Measurements from ENCODE around the gene USP9X. TPM values are rescaled to one million over a fixed set of nuclear protein-coding genes. Genes with fewer than 3 reads are reported as not detected.

The USP9X gene
- total and polyA plus RNA-seq, 2 experiments from 2014 or later: 23.8 to 114 TPM

DNA sequence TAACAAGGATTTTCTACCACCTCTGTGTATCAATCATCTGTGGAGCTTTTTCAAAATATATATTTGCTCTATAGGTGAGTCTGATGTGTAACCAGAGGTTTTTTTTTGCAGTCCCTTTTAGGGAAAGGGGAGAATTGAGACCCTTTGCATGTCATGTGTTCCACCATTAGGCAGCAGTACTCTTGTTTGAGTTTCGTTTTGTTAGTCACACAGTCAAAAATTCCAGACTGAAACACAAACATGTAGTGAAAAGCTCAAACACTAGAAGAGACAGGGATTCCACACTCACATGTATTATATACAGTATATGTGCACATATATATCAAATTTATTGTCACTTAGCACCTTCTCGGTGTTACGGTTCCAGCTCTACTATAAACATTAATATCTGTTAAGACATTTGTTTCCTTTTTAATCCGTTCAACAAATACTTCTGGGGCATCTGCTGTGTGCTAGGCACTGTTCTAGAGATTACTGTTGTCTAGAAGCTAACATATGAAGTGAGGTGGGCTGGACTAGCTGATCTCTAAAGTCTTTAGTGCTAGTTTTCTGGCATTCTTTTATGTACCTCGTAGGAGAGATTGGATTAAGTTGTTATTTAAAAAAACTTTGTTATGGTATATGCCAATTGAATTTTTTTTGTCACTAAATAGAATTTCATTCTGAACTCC lies 5.5 kb downstream of the USP9X start:
- no peaks in the 10 kb centered on the region for H3K36me3 ChIP-seq (replicated peaks; ENCODE audit: insufficient read depth, low read depth)
- no peaks in the 10 kb centered on the region for H3K9me2 ChIP-seq (replicated peaks; ENCODE audit: insufficient read depth)
- H3K4me3 ChIP-seq: no peak overlapping the region
- H3K4me2 ChIP-seq: peak overlapping the region; percentile 80
- 44% methylated on average over 5 of the region's 5 CpGs for WGBS (ENCODE audit: low lambda C conversion rate, missing lambda C conversion rate)
- no peaks in the 10 kb centered on the region for H3K27me3 ChIP-seq
- H3K27ac ChIP-seq: peak overlapping the region; percentile 64
- TF ChIP-seq EZH2 (IDR thresholded peaks at IDR 0.05; ENCODE audit: borderline replicate concordance): no peak
- no peak for TF ChIP-seq EZH2phosphoT487 (IDR thresholded peaks at IDR 0.05; ENCODE audit: low read depth, severe bottlenecking, unreplicated experiment)
- no peak for TF ChIP-seq CTCF (IDR thresholded peaks at IDR 0.05; ENCODE audit: poor library complexity)
- peaks cover 100% of the 10 kb centered on the region for H3K79me2 ChIP-seq
- H2AFZ ChIP-seq: no peak overlapping the region
- H3K9me3 ChIP-seq (ENCODE audit: low read depth): no peaks in the 10 kb centered on the region
- DNase-seq (ENCODE audit: low spot score): peak; percentile 15
- H4K20me1 ChIP-seq (ENCODE audit: insufficient read depth, poor library complexity, severe bottlenecking): peaks cover 93% of the 10 kb centered on the region
- peaks cover 5% of the 10 kb centered on the region for H3K4me1 ChIP-seq (ENCODE audit: insufficient read depth)

GRCh38 chrX:41092776-41093175 lies 7.5 kb downstream of the USP9X start:
- Histone ChIP-seq H4K20me1 (ENCODE audit: insufficient read depth, poor library complexity, severe bottlenecking) (peaks cover 100% of the 10 kb centered on the region), H3K4me1 (ENCODE audit: insufficient read depth) (peaks cover 9% of the 10 kb centered on the region)

DNA sequence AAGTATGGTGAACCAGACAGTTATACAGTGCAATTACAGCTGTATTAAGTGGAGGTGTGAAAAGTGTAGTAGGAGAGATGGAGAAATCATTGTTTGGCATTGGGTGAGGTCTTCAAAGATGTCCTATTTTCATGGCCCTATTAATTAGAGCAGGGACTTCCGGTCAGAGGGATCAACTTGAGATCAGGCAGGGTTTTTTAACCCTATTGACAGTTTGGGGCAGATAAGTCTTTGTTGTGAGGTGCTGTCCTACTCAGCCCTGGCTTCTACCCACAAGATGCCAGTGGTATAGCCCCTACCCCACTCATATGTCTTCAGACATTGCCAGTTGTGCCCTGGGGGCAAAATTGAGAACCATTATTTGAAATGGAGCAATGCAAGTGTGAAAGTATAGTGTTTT lies 9.9 kb downstream of the USP9X start:
- Histone ChIP-seq H3K79me2 (peaks cover 99% of the 10 kb centered on the region), H3K4me3 (no peak overlapping the region), H2AFZ (no peak overlapping the region), H3K9me2 (replicated peaks; ENCODE audit: insufficient read depth) (no peaks in the 10 kb centered on the region), H4K20me1 (ENCODE audit: insufficient read depth, poor library complexity, severe bottlenecking) (peaks cover 99% of the 10 kb centered on the region), H3K27ac (no peak overlapping the region), H3K36me3 (replicated peaks; ENCODE audit: insufficient read depth, low read depth) (no peaks in the 10 kb centered on the region), H3K4me1 (ENCODE audit: insufficient read depth) (peaks cover 6% of the 10 kb centered on the region), H3K4me2 (peak overlapping the region; percentile 38), H3K27me3 (no peaks in the 10 kb centered on the region), H3K9me3 (ENCODE audit: low read depth) (no peaks in the 10 kb centered on the region)
- no peak for TF ChIP-seq CTCF (IDR thresholded peaks at IDR 0.05; ENCODE audit: poor library complexity)
- no peak for DNase-seq (ENCODE audit: low spot score)
- 58% methylated on average over 1 of the region's 1 CpG for WGBS (ENCODE audit: low lambda C conversion rate, missing lambda C conversion rate)

More at GRCh38 chrX:41092776-41093175, 7.5 kb downstream of the USP9X start:
- TF ChIP-seq EZH2 (IDR thresholded peaks at IDR 0.05; ENCODE audit: borderline replicate concordance) (no peak), EZH2phosphoT487 (IDR thresholded peaks at IDR 0.05; ENCODE audit: low read depth, severe bottlenecking, unreplicated experiment) (no peak), CTCF (IDR thresholded peaks at IDR 0.05; ENCODE audit: poor library complexity) (no peak)
- Histone ChIP-seq H3K4me3 (no peak overlapping the region), H3K9me3 (ENCODE audit: low read depth) (no peaks in the 10 kb centered on the region), H3K27ac (no peak overlapping the region), H3K4me2 (no peak overlapping the region), H2AFZ (no peak overlapping the region), H3K27me3 (no peaks in the 10 kb centered on the region), H3K9me2 (replicated peaks; ENCODE audit: insufficient read depth) (no peaks in the 10 kb centered on the region), H3K36me3 (replicated peaks; ENCODE audit: insufficient read depth, low read depth) (no peaks in the 10 kb centered on the region), H3K79me2 (peaks cover 100% of the 10 kb centered on the region)
- WGBS (ENCODE audit: low lambda C conversion rate, missing lambda C conversion rate): 77% methylated on average over 6 of the region's 6 CpGs
- DNase-seq (ENCODE audit: low spot score): no peak
